Stimulated activated memory B cell treated with anti-CD40 and anti-IgM and Interleukin-4, amounts not matched to agents 10 μg/mL and 1 μg/mL and 100 μg/mL, for 72 hours (primary cell): ENCODE results near the gene WHRN.

Source experiments
- ATAC-seq: fragments of 150-1000 bp; cut with Tn5 transposase; 2 replicates; pipeline ENCODE4 v1.10.0; 2021
- H3K27ac Mint-ChIP-seq: one replicate; pipeline ENCODE4 v1.8.0; 2022; ENCODE audit warnings: mild to moderate bottlenecking, mixed read lengths
- H3K27me3 Mint-ChIP-seq: one replicate; pipeline ENCODE4 v1.8.0; 2022; ENCODE audit warnings: mixed read lengths
- H3K36me3 Mint-ChIP-seq: one replicate; pipeline ENCODE4 v1.8.0; 2022; ENCODE audit warnings: mixed read lengths
- H3K4me1 Mint-ChIP-seq: one replicate; pipeline ENCODE4 v1.8.0; 2022; ENCODE audit warnings: mixed read lengths
- H3K4me3 Mint-ChIP-seq: one replicate; pipeline ENCODE4 v1.8.0; 2022; ENCODE audit warnings: mild to moderate bottlenecking, moderate library complexity, mixed read lengths
- H3K9me3 Mint-ChIP-seq: one replicate; pipeline ENCODE4 v1.8.0; 2022; ENCODE audit warnings: mixed read lengths

Gene WHRN

DNA sequence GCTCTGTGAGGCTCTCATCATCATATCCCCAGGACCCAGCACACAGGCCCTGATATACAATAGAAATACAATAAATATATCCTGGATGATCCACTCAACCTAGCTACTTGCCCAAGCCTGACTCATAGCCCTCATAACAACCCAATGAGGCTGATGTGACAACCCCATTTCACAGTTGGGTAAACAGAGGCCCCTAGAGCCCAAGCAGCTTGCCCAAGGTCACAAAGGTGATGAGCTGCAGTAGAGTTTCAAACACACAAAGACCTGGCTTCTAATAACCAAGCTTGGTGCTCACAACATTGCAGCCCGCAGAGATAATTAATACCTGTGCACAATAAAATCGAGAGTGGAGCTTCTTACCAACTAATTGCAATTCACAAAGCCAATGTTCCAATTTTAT is 114.3 kb downstream of the WHRN start:
- Mint-ChIP-seq H3K4me1 (peaks cover 81% of the 10 kb centered on the region), H3K36me3 (peaks cover 66% of the 10 kb centered on the region), H3K9me3 (no peaks in the 10 kb centered on the region), H3K27me3 (no peaks in the 10 kb centered on the region), H3K4me3 (peak overlapping the region; percentile 99), H3K27ac (peak overlapping the region; percentile 92)
- ATAC-seq, result no peak

DNA sequence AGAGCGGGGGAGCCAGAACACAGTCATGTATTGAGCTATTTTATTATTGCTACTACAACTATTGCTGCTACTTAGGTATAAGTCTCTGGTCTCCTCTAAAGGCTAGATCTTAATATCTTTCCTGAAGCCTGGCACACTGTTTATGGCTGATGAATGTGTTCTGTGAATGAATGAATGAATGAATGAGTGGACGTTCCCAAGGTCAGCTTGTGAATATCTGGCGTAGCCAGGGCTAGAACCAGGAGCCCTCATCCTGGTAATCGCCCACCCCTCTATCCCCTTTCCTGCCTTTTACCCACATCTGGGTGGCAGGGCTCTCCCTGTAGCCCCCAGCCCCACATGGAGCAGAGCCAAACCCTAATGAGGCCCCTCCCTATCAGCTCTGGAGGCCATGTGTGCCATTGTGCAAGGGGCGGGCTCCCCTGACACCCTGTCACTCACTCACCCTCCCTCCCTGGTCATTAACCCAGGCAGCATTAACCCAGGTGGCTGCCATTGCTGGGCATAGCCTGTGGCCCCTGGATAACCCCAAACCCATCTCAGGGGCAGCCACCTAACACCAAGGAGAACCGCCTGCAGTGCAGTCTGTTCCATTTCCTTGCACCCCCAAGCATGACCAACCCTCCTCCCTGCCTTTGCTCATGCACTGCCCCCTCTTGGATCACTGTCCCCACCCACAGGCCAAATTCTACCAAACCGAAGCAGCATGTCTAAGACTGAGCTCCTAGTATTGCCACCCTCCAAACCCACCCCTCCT is 115.5 kb downstream of the WHRN start:
- Mint-ChIP-seq H3K27me3 (no peaks in the 10 kb centered on the region), H3K27ac (peak overlapping the region; percentile 92), H3K36me3 (peaks cover 65% of the 10 kb centered on the region), H3K4me1 (peaks cover 80% of the 10 kb centered on the region), H3K9me3 (no peaks in the 10 kb centered on the region), H3K4me3 (peak overlapping the region; percentile 99)
- ATAC-seq, result no peak

- Mint-ChIP-seq H3K4me1 (peaks cover 79% of the 10 kb centered on the region), H3K4me3 (peak overlapping the region; percentile 99), H3K27ac (peak overlapping the region; percentile 92), H3K36me3 (peaks cover 60% of the 10 kb centered on the region), H3K9me3 (no peaks in the 10 kb centered on the region), H3K27me3 (no peaks in the 10 kb centered on the region)
- ATAC-seq, result no peak
These were observed 116.4 kb downstream of the WHRN start for GRCh38 chr9:114388764-114389375.

DNA sequence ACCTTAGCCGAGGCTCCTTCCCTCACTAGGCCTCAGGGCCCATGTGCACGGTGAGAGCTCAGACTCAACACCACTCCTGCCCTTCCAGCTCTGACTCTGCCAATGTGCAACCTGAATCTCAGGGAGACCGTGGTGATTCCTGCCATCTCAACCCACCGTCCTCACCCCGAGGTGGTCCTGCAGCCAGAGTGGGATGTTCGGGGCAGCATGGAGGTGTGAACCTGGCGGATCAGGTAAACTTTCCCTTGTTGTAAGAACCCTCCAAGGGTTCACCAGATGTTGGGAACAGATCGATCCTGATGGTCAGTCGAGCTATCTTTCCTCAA is 117.0 kb downstream of the WHRN start:
- ATAC-seq, result no peak
- Mint-ChIP-seq H3K36me3 (peaks cover 60% of the 10 kb centered on the region), H3K4me3 (peak overlapping the region; percentile 99), H3K27me3 (no peaks in the 10 kb centered on the region), H3K4me1 (peaks cover 79% of the 10 kb centered on the region), H3K27ac (peak overlapping the region; percentile 92), H3K9me3 (no peaks in the 10 kb centered on the region)

DNA sequence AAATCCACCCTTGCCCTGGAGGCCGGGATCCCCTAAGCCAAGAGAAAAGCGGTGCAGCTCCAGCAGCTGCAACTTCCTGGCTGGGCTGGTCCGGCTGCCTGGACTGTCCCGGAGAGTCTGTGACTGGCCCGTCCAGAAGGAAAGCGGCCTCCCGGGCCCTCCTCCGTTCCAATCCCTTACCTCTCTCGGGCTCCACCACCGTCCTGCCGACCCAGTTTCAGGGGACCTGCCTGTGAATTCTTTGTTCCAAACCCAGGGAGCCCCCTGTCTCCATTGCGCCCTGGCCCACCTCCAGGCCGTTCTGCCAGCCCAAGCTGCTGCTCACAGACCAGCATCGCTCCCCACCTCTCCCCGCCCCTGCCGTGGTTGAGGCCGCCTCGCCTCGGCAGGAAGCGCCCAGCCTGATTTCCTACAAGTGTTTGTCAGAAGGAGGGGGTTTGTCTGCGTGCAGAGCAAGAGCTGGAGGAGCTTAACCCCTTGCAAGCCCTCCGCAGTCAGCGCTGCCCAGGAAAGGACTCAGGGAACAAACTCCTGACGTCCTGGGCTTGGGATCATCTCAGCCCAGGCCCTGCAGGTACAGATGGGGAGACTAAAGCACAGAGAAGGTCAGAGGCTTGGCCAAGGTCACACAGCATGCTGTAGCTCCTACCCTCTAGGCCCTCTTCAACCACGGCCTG is 117.5 kb downstream of the WHRN start, which contains the start of gene AKNA:
Gene AKNA (minus strand): TSS at position 303 of the 677 bp plus-strand sequence. CDS start 6,649 bp downstream, outside the sequence.
- Mint-ChIP-seq H3K27me3 (no peaks in the 10 kb centered on the region), H3K9me3 (no peaks in the 10 kb centered on the region), H3K4me1 (peaks cover 80% of the 10 kb centered on the region), H3K36me3 (peaks cover 64% of the 10 kb centered on the region), H3K4me3 (peak within 1 kb of the TSS; percentile 99), H3K27ac (peak within 1 kb of the TSS; percentile 92)
- ATAC-seq, result peak; percentile 59

DNA sequence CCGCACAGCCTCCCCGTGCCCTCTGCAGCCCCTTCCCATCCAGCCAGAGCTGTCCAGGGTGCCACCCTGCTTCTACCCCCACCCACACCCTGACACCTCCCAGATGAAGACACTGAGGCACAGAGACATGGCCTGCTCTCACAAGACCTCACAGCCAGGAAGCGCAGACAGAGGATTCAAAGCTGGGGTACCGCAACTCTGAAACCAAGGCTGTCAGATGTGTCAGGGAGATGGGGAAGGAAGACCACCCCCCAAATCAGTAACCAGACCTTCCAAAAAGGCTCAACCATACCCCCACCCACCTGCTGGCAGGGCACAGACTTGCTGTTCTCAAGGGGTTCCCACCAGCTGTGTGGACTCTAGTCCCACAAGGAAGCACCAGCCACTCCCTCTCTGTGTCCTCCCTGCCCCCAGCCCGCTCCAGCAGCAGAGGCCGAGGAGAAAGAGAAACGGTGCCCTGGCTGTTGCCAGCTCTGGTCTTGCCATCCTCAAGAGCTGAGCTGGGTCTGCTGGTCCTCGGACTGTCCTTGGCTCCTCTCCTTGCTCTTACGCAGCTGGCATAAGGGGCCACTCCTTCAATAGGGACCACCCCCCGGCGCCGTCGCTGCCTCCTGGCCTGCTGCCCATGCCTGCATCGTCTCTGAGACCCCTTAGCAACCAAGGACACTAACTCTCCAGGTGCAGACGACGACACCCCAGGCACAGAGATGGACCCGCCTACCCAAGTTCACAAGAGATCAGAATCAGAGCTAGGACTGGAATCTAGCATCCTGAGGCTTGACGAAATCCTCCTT is 118.2 kb downstream of the WHRN start:
- Mint-ChIP-seq H3K27me3 (no peaks in the 10 kb centered on the region), H3K4me1 (peaks cover 82% of the 10 kb centered on the region), H3K9me3 (no peaks in the 10 kb centered on the region), H3K27ac (peak overlapping the region; percentile 92), H3K4me3 (peak overlapping the region; percentile 99), H3K36me3 (peaks cover 65% of the 10 kb centered on the region)
- ATAC-seq, result no peak

GRCh38 chr9:114386361-114386885 is 118.8 kb downstream of the WHRN start:
- H3K27ac Mint-ChIP-seq, result peak overlapping the region; percentile 92
- H3K9me3 Mint-ChIP-seq, result no peaks in the 10 kb centered on the region
- no peaks in the 10 kb centered on the region for H3K27me3 Mint-ChIP-seq
- peaks cover 70% of the 10 kb centered on the region for H3K36me3 Mint-ChIP-seq
- ATAC-seq, result no peak
- H3K4me1 Mint-ChIP-seq, result peaks cover 82% of the 10 kb centered on the region
- H3K4me3 Mint-ChIP-seq, result peak overlapping the region; percentile 99

- H3K27ac Mint-ChIP-seq, result peak overlapping the region; percentile 92
- peak overlapping the region; percentile 99 for H3K4me3 Mint-ChIP-seq
- no peaks in the 10 kb centered on the region for H3K9me3 Mint-ChIP-seq
- H3K27me3 Mint-ChIP-seq, result no peaks in the 10 kb centered on the region
- H3K36me3 Mint-ChIP-seq, result peaks cover 67% of the 10 kb centered on the region
- H3K4me1 Mint-ChIP-seq, result peaks cover 77% of the 10 kb centered on the region
- ATAC-seq, result peak; percentile 94
These were observed 119.7 kb downstream of the WHRN start for GRCh38 chr9:114385397-114386181.

GRCh38 chr9:114384836-114385396 is 120.4 kb downstream of the WHRN start:
- Mint-ChIP-seq H3K9me3 (no peaks in the 10 kb centered on the region), H3K36me3 (peaks cover 64% of the 10 kb centered on the region), H3K4me3 (peak overlapping the region; percentile 99), H3K27me3 (no peaks in the 10 kb centered on the region), H3K4me1 (peaks cover 75% of the 10 kb centered on the region), H3K27ac (peak overlapping the region; percentile 92)
- no peak for ATAC-seq

DNA sequence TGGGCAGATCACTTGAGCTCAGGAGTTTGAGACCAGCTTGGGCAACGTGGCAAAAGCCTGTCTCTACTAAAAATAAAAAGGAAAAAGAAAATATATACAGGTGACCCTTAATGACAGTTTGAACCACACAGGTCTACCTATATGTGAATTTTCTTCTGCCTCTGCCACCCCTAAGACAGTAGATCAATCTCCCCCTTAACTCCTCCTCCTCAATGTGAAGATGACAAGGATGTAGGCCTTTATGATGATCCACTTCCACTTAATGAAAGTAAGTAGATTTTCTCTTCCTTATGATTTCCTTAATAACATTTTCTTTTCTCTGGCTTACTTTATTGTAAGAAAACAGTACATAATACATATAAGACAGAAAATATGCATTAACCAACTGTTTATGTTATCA is 120.9 kb downstream of the WHRN start:
- H3K9me3 Mint-ChIP-seq, result no peaks in the 10 kb centered on the region
- peak overlapping the region; percentile 92 for H3K27ac Mint-ChIP-seq
- ATAC-seq, result no peak
- H3K4me1 Mint-ChIP-seq, result peaks cover 73% of the 10 kb centered on the region
- peak overlapping the region; percentile 99 for H3K4me3 Mint-ChIP-seq
- no peaks in the 10 kb centered on the region for H3K27me3 Mint-ChIP-seq
- H3K36me3 Mint-ChIP-seq, result peaks cover 66% of the 10 kb centered on the region

DNA sequence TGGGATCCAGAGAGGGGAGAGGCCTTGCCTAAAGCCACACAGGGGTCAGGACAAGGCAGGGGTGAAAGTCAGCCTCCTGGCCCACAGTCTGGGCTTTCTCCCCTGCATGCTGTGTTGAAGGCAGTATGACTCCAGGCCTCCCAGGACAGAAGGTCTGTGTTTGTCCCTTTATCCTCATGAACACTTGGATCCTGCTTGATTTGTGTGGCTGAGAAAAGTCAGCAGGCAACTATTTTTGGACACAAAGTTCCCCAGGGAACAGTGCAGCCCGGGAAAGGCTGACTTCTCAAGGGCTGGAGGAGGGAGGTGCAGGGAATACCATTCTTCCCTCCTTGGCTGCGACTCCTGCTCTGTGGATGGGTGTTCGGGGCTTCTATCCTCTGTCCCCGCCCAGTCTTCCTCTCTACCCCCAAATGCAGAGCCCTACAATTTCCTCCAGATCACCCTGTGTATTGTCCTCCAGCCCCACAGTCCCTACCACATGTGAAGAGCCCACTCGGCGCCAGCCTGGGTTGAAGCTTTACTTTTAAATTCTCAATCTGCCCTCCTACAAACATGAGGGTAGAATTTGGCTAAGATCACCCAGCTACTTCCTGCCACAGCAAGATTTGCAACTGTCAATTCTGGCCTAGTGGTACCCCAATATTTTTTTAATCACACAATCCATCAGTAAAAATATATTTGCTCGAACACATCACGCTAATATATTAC is 121.6 kb downstream of the WHRN start:
- peak overlapping the region; percentile 99 for H3K4me3 Mint-ChIP-seq
- H3K27me3 Mint-ChIP-seq, result no peaks in the 10 kb centered on the region
- H3K4me1 Mint-ChIP-seq, result peaks cover 73% of the 10 kb centered on the region
- no peaks in the 10 kb centered on the region for H3K9me3 Mint-ChIP-seq
- H3K27ac Mint-ChIP-seq, result peak overlapping the region; percentile 92
- ATAC-seq, result no peak
- H3K36me3 Mint-ChIP-seq, result peaks cover 66% of the 10 kb centered on the region

DNA sequence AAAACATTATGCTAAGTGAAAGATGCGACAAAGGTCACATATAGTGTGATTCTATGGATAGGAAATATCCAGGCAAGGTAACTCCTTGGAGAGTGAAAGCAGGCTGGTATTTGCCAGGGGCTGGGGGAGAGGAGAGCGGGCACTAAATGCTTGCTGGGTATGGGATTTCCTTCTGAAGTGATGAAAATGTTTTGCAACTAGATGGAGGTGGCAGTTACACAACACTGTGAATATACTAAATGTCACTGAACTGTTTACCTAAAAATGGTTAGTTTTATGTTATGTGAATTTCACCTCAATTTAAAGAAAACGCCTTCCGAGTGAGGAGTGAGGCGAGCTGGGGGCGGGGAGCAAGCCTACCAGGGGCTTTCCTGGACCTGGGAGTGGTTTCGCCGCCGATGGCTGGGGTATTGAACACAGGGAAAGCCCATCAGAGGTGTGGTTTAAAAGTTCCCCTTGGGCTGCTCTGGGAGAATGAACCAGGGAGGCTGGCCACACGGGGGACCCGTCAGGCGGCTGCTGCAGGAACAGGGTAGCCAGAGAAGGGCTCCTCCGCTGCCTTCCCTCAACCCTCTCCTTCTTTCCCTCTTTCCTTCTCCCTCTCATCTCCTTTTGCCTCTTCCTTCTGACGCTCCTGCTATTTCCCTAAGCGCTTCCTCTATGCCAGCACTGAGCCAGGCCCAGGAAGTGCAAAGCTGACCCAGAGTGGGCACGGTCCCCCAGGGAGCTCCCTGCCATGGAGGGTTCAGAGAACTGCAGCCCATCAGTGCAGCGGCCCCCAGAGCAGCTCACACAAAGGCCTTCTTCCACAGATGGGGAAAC is 122.4 kb downstream of the WHRN start:
- peaks cover 73% of the 10 kb centered on the region for H3K4me1 Mint-ChIP-seq
- H3K36me3 Mint-ChIP-seq, result peaks cover 69% of the 10 kb centered on the region
- H3K4me3 Mint-ChIP-seq, result peak overlapping the region; percentile 99
- peak overlapping the region; percentile 92 for H3K27ac Mint-ChIP-seq
- H3K9me3 Mint-ChIP-seq, result no peaks in the 10 kb centered on the region
- ATAC-seq, result peak; percentile 53
- no peaks in the 10 kb centered on the region for H3K27me3 Mint-ChIP-seq

DNA sequence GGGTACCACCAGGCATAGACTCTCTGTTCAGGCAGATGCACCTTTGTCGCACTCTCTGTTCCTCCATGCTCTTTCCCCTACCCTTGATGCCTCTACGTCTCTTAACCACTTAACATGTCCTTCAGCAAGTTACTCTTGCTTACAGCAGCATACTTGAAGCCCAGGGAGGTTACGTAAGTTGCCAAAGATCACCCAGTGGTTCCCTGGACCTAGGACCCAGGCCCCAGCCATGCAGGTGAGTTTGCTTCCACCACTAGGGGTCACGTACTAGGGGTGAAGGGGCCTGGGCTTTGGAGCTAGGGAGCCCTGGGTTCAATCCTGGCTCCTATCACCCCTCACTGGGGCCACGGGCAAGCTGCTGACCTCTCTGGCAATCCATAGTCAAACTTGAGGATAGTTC is 126.4 kb downstream of the WHRN start:
- H3K4me3 Mint-ChIP-seq, result peak overlapping the region; percentile 7
- H3K36me3 Mint-ChIP-seq, result peaks cover 74% of the 10 kb centered on the region
- no peaks in the 10 kb centered on the region for H3K27me3 Mint-ChIP-seq
- H3K9me3 Mint-ChIP-seq, result no peaks in the 10 kb centered on the region
- no peak for ATAC-seq
- H3K27ac Mint-ChIP-seq, result peak overlapping the region; percentile 65
- H3K4me1 Mint-ChIP-seq, result peaks cover 85% of the 10 kb centered on the region
